Ectodermal cell (in vitro differentiated cells): Measurements from ENCODE around the gene TPO.

ENCODE experiments used
- H3K27ac ChIP-seq: 2 replicates; pipeline ENCODE4 v1.7.0; 2013; ENCODE audit warnings: mild to moderate bottlenecking, low read depth, low read length; ENCODE audit not compliant: insufficient read depth, poor library complexity, severe bottlenecking
- H3K27me3 ChIP-seq: 2 replicates; pipeline ENCODE4 v1.7.0; 2013; ENCODE audit warnings: mild to moderate bottlenecking, low read length; ENCODE audit not compliant: insufficient read depth, control insufficient read depth, poor library complexity, severe bottlenecking
- H3K36me3 ChIP-seq: one replicate; pipeline ENCODE4 v1.7.0; 2013; ENCODE audit warnings: low read length; ENCODE audit not compliant: control insufficient read depth, insufficient read depth
- H3K4me1 ChIP-seq: one replicate; pipeline ENCODE4 v1.7.0; 2013; ENCODE audit warnings: low read length; ENCODE audit not compliant: control insufficient read depth, insufficient read depth
- H3K4me3 ChIP-seq: 2 replicates; pipeline ENCODE4 v1.7.0; 2013; ENCODE audit warnings: low read depth, low read length, control low read depth; ENCODE audit not compliant: insufficient read depth
- H3K9me3 ChIP-seq: 2 replicates; pipeline ENCODE4 v1.7.0; 2013; ENCODE audit warnings: mild to moderate bottlenecking, low read length, moderate library complexity; ENCODE audit not compliant: control insufficient read depth
- WGBS, 2 experiments: methylation state at CpG; one replicate each; pipeline ENCODE4 v1.1.7; 2013; ENCODE audit warnings: missing lambda C conversion rate in 2 of 2; 5-methylcytosine and 5-hydroxymethylcytosine counted together

Gene TPO

GRCh38 chr2:1550658-1551316 lies 137.5 kb downstream of the TPO start:
- Histone ChIP-seq H3K9me3 (no peaks in the 10 kb centered on the region), H3K27me3 (peaks cover 12% of the 10 kb centered on the region), H3K27ac (no peak overlapping the region), H3K4me3 (no peak overlapping the region), H3K36me3 (no peaks in the 10 kb centered on the region), H3K4me1 (no peaks in the 10 kb centered on the region)
- 31 to 32% methylated on average over 32 of the region's 32 CpGs for WGBS, 2 experiments

GRCh38 chr2:1551905-1552304 lies 138.6 kb downstream of the TPO start:
- H3K36me3 ChIP-seq = no peaks in the 10 kb centered on the region
- no peak overlapping the region for H3K4me3 ChIP-seq
- H3K27me3 ChIP-seq = peaks cover 12% of the 10 kb centered on the region
- H3K27ac ChIP-seq = no peak overlapping the region
- WGBS, 2 experiments = 96% methylated on average over 4 of the region's 4 CpGs
- no peaks in the 10 kb centered on the region for H3K9me3 ChIP-seq
- no peaks in the 10 kb centered on the region for H3K4me1 ChIP-seq

- Histone ChIP-seq H3K4me3 (no peak overlapping the region), H3K4me1 (no peaks in the 10 kb centered on the region), H3K27ac (no peak overlapping the region), H3K27me3 (peaks cover 12% of the 10 kb centered on the region), H3K36me3 (no peaks in the 10 kb centered on the region), H3K9me3 (no peaks in the 10 kb centered on the region)
- WGBS, 2 experiments = 95 to 97% methylated on average over 7 of the region's 7 CpGs
Measured at GRCh38 chr2:1552611-1553010, 139.3 kb downstream of the TPO start.

- no peaks in the 10 kb centered on the region for H3K9me3 ChIP-seq
- no peaks in the 10 kb centered on the region for H3K36me3 ChIP-seq
- peaks cover 12% of the 10 kb centered on the region for H3K27me3 ChIP-seq
- WGBS, 2 experiments = 85 to 86% methylated on average over 9 of the region's 9 CpGs
- H3K4me3 ChIP-seq = no peak overlapping the region
- H3K4me1 ChIP-seq = no peaks in the 10 kb centered on the region
- no peak overlapping the region for H3K27ac ChIP-seq
Measured at GRCh38 chr2:1553671-1554295, 140.5 kb downstream of the TPO start.

GRCh38 chr2:1556286-1556685 lies 143.0 kb downstream of the TPO start:
- Histone ChIP-seq H3K27me3 (peaks cover 3% of the 10 kb centered on the region), H3K36me3 (no peaks in the 10 kb centered on the region), H3K4me1 (no peaks in the 10 kb centered on the region), H3K9me3 (no peaks in the 10 kb centered on the region), H3K4me3 (no peak overlapping the region), H3K27ac (no peak overlapping the region)
- 93 to 95% methylated on average over 8 to 9 of the region's 9 CpGs for WGBS, 2 experiments

- Histone ChIP-seq H3K36me3 (no peaks in the 10 kb centered on the region), H3K9me3 (no peaks in the 10 kb centered on the region), H3K27me3 (no peaks in the 10 kb centered on the region), H3K27ac (no peak overlapping the region), H3K4me1 (no peaks in the 10 kb centered on the region), H3K4me3 (no peak overlapping the region)
- WGBS, 2 experiments = 91 to 94% methylated on average over 13 of the region's 13 CpGs
Measured at GRCh38 chr2:1556776-1557466, 143.7 kb downstream of the TPO start.

- H3K4me3 ChIP-seq = no peak overlapping the region
- no peaks in the 10 kb centered on the region for H3K4me1 ChIP-seq
- H3K27me3 ChIP-seq = no peaks in the 10 kb centered on the region
- no peaks in the 10 kb centered on the region for H3K36me3 ChIP-seq
- no peaks in the 10 kb centered on the region for H3K9me3 ChIP-seq
- 89 to 94% methylated on average over 11 of the region's 11 CpGs for WGBS, 2 experiments
- no peak overlapping the region for H3K27ac ChIP-seq
Measured at GRCh38 chr2:1557467-1557820, 144.2 kb downstream of the TPO start.

GRCh38 chr2:1559589-1560175 lies 146.4 kb downstream of the TPO start:
- Histone ChIP-seq H3K9me3 (no peaks in the 10 kb centered on the region), H3K36me3 (no peaks in the 10 kb centered on the region), H3K4me3 (no peak overlapping the region), H3K4me1 (no peaks in the 10 kb centered on the region), H3K27ac (no peak overlapping the region), H3K27me3 (no peaks in the 10 kb centered on the region)
- 90 to 91% methylated on average over 15 of the region's 15 CpGs for WGBS, 2 experiments

GRCh38 chr2:1561259-1561658 lies 148.0 kb downstream of the TPO start:
- H3K4me1 ChIP-seq = no peaks in the 10 kb centered on the region
- H3K27ac ChIP-seq = no peak overlapping the region
- H3K4me3 ChIP-seq = no peak overlapping the region
- H3K9me3 ChIP-seq = no peaks in the 10 kb centered on the region
- no peaks in the 10 kb centered on the region for H3K27me3 ChIP-seq
- no peaks in the 10 kb centered on the region for H3K36me3 ChIP-seq
- 92 to 93% methylated on average over 14 of the region's 14 CpGs for WGBS, 2 experiments

- H3K9me3 ChIP-seq = no peaks in the 10 kb centered on the region
- H3K4me1 ChIP-seq = no peaks in the 10 kb centered on the region
- WGBS, 2 experiments = 90% methylated on average over 24 of the region's 24 CpGs
Measured at GRCh38 chr2:1561811-1562421, 148.7 kb downstream of the TPO start.

More at GRCh38 chr2:1561811-1562421, 148.7 kb downstream of the TPO start:
- Histone ChIP-seq H3K4me3 (no peak overlapping the region), H3K27ac (no peak overlapping the region), H3K27me3 (no peaks in the 10 kb centered on the region), H3K36me3 (no peaks in the 10 kb centered on the region)
